ENCODE results near the gene GALK2.

GALK2 gene

DNA sequence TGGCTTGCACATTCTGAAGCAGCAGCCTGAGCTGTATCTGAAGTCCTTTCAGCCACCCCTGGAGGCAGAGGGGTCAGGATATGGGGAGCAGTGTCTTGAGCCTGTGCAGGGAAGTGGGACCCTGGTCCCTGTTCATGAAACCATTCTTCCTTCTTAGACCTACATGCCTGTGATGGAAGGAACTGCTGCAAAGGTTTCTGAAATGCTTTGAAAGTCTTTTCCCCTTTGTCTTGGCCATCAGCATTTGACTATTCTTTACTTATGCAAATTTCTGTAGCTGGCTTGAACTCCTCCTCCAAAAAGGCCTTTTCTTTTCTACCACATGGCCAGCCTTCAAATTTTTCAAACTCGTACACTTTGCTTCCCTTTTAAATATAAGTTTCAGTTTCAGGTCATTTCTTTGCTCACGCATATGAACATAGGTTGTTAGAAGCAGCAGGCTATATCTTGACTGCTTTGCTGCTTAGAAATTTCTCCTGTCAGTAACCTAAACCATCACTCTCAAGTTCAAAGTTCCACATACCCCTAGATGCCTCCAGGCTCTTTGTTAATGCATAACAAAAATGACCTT lies 62.3 kb downstream of the GALK2 start:
- no peak overlapping the region for H3K4me3 ChIP-seq (replicated peaks in 1 of 2; ENCODE audit: low read depth in 2 of 2, low read length in 2 of 2)
- DNase-seq (ENCODE audit: low read depth in 2 of 2), result no peak
- TF ChIP-seq, protein P1, sequence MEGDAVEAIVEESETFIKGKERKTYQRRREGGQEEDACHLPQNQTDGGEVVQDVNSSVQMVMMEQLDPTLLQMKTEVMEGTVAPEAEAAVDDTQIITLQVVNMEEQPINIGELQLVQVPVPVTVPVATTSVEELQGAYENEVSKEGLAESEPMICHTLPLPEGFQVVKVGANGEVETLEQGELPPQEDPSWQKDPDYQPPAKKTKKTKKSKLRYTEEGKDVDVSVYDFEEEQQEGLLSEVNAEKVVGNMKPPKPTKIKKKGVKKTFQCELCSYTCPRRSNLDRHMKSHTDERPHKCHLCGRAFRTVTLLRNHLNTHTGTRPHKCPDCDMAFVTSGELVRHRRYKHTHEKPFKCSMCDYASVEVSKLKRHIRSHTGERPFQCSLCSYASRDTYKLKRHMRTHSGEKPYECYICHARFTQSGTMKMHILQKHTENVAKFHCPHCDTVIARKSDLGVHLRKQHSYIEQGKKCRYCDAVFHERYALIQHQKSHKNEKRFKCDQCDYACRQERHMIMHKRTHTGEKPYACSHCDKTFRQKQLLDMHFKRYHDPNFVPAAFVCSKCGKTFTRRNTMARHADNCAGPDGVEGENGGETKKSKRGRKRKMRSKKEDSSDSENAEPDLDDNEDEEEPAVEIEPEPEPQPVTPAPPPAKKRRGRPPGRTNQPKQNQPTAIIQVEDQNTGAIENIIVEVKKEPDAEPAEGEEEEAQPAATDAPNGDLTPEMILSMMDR (IDR thresholded peaks at IDR 0.05; ENCODE audit: low read depth, low read length), result no peak

- TF ChIP-seq, protein P1 (IDR thresholded peaks at IDR 0.05; ENCODE audit: low read depth, low read length), result peak; percentile 69
- peak; percentile 91 to 92 for DNase-seq (ENCODE audit: low read depth in 2 of 2)
- H3K4me3 ChIP-seq (replicated peaks in 1 of 2; ENCODE audit: low read depth in 2 of 2, low read length in 2 of 2), result no peak overlapping the region
Measured at GRCh38 chr15:49235446-49236124, 65.5 kb downstream of the GALK2 start.

DNA sequence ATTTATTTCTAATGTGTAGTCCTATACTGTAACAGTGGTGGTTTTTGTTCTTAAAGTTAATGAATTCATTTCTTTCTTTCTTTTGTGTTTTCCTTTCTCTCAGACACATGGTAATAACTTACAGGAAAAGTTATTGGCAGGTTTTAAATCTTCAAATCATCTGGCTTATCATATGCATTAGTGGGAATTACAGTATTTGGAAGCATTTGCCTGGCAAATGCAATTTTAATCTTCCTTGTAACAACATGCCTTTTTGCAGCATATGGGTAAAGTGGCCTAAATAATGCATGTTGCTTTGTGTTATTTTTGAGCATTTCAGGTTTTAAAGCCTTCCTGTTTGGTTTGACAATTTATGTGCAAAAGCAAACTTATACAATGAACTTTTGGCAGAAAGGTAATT lies 66.8 kb downstream of the GALK2 start:
- H3K4me3 ChIP-seq (replicated peaks in 1 of 2; ENCODE audit: low read depth in 2 of 2, low read length in 2 of 2), result no peak overlapping the region
- TF ChIP-seq, protein P1 (IDR thresholded peaks at IDR 0.05; ENCODE audit: low read depth, low read length), result no peak
- no peak for DNase-seq (ENCODE audit: low read depth in 2 of 2)

GRCh38 chr15:49238342-49238741 lies 68.3 kb downstream of the GALK2 start:
- peak; percentile 37 to 93 for DNase-seq (ENCODE audit: low read depth in 2 of 2)
- no peak overlapping the region for H3K4me3 ChIP-seq (replicated peaks in 1 of 2; ENCODE audit: low read depth in 2 of 2, low read length in 2 of 2)
- TF ChIP-seq, protein P1 (IDR thresholded peaks at IDR 0.05; ENCODE audit: low read depth, low read length), result no peak

DNA sequence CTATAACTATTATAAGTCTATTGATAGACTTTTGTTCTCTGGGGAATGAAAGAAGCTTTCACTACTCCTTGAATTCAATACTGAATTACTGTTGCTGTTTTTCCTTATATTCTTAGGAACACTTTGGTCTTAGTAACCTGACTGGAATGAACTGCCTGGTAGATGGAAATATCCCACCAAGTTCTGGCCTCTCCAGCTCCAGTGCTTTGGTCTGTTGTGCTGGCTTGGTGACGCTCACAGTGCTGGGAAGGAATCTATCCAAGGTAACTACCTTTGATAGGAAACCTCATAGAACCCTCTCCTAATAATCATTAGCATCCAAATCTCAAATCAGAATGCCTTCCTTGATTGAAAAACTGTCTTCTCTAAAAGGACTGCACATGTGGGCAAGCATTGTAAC lies 69.1 kb downstream of the GALK2 start:
- DNase-seq (ENCODE audit: low read depth in 2 of 2), result no peak

DNA sequence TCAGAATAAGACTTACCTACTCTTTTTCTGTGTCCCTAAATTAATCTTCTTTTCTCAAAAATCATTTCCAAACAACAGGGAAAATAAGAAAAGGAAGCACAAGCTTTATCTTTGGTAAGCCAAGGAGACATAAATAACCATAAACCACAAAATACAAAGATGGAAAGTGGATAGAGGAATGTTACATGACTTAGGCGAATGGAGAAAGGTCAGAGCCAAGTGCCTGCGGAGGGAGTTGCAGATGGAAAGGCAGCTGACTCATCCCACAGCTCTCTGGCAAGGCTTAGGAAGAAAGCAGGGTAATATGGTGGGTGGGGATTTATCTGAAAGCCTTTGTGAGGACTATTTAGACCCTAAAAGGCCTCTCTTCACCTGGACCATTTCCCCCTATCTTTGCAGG lies 72.8 kb downstream of the GALK2 start:
- H3K4me3 ChIP-seq (replicated peaks in 1 of 2; ENCODE audit: low read depth in 2 of 2, low read length in 2 of 2), result no peak overlapping the region
- DNase-seq (ENCODE audit: low read depth in 2 of 2), result peak; percentile 84 to 88
- TF ChIP-seq, protein P1 (IDR thresholded peaks at IDR 0.05; ENCODE audit: low read depth, low read length), result no peak

More for the DNA sequence above, 69.1 kb downstream of the GALK2 start:
- TF ChIP-seq, protein P1 (IDR thresholded peaks at IDR 0.05; ENCODE audit: low read depth, low read length), result no peak
- no peak overlapping the region for H3K4me3 ChIP-seq (replicated peaks in 1 of 2; ENCODE audit: low read depth in 2 of 2, low read length in 2 of 2)

Data from cardiac fibroblast (primary cell).